Measurements from ENCODE around the gene XRCC3.
"Not testable (repeated sequence)": the region's sequence is repeated elsewhere in the genome, so short reads cannot be mapped to it uniquely, and the experiment has no call there.

The XRCC3 gene

GRCh38 chr14:103663506-103663905 lies 51.7 kb downstream of the XRCC3 start:
- H3K36me3 ChIP-seq (ENCODE audit: insufficient read depth, low read length): peaks cover 54% of the 10 kb centered on the region
- H3K9me3 ChIP-seq (ENCODE audit: low read length): no peaks in the 10 kb centered on the region
- no peak overlapping the region for H3K4me3 ChIP-seq (ENCODE audit: low read depth in 1 of 2, low read length in 2 of 2)
- H3K27ac ChIP-seq (ENCODE audit: low read depth, low read length): no peak overlapping the region
- H3K27me3 ChIP-seq (ENCODE audit: control insufficient read depth in 1 of 2, insufficient read depth in 2 of 2, low read length in 2 of 2): no peaks in the 10 kb centered on the region
- no peaks in the 10 kb centered on the region for H3K4me1 ChIP-seq (ENCODE audit: insufficient read depth, low read length)
- H3K9ac ChIP-seq (ENCODE audit: low read length): no peak overlapping the region

- Histone ChIP-seq H3K36me3 (ENCODE audit: insufficient read depth, low read length) (peaks cover 53% of the 10 kb centered on the region), H3K27ac (ENCODE audit: low read depth, low read length) (no peak overlapping the region), H3K4me3 (ENCODE audit: low read depth in 1 of 2, low read length in 2 of 2) (no peak overlapping the region)
Observed at GRCh38 chr14:103662591-103662990, 52.7 kb downstream of the XRCC3 start.

GRCh38 chr14:103662029-103662428 lies 53.2 kb downstream of the XRCC3 start:
- Histone ChIP-seq H3K9me3 (ENCODE audit: low read length) (no peaks in the 10 kb centered on the region), H3K27me3 (ENCODE audit: control insufficient read depth in 1 of 2, insufficient read depth in 2 of 2, low read length in 2 of 2) (no peaks in the 10 kb centered on the region), H3K9ac (ENCODE audit: low read length) (no peak overlapping the region), H3K4me3 (ENCODE audit: low read depth in 1 of 2, low read length in 2 of 2) (no peak overlapping the region), H3K4me1 (ENCODE audit: insufficient read depth, low read length) (peaks cover 10% of the 10 kb centered on the region), H3K36me3 (ENCODE audit: insufficient read depth, low read length) (peaks cover 56% of the 10 kb centered on the region), H3K27ac (ENCODE audit: low read depth, low read length) (no peak overlapping the region)

More at GRCh38 chr14:103662591-103662990, 52.7 kb downstream of the XRCC3 start:
- Histone ChIP-seq H3K4me1 (ENCODE audit: insufficient read depth, low read length) (peaks cover 4% of the 10 kb centered on the region), H3K9ac (ENCODE audit: low read length) (no peak overlapping the region), H3K27me3 (ENCODE audit: control insufficient read depth in 1 of 2, insufficient read depth in 2 of 2, low read length in 2 of 2) (no peaks in the 10 kb centered on the region), H3K9me3 (ENCODE audit: low read length) (no peaks in the 10 kb centered on the region)

- H3K4me3 ChIP-seq (ENCODE audit: low read depth in 1 of 2, low read length in 2 of 2): no peak overlapping the region
- no peak overlapping the region for H3K9ac ChIP-seq (ENCODE audit: low read length)
- H3K4me1 ChIP-seq (ENCODE audit: insufficient read depth, low read length): peaks cover 27% of the 10 kb centered on the region
- H3K27ac ChIP-seq (ENCODE audit: low read depth, low read length): no peak overlapping the region
- no peaks in the 10 kb centered on the region for H3K9me3 ChIP-seq (ENCODE audit: low read length)
- no peaks in the 10 kb centered on the region for H3K27me3 ChIP-seq (ENCODE audit: control insufficient read depth in 1 of 2, insufficient read depth in 2 of 2, low read length in 2 of 2)
- peaks cover 71% of the 10 kb centered on the region for H3K36me3 ChIP-seq (ENCODE audit: insufficient read depth, low read length)
Observed at GRCh38 chr14:103659631-103660030, 55.6 kb downstream of the XRCC3 start.

- Histone ChIP-seq H3K27ac (ENCODE audit: low read depth, low read length) (no peak overlapping the region), H3K36me3 (ENCODE audit: insufficient read depth, low read length) (peaks cover 58% of the 10 kb centered on the region), H3K4me1 (ENCODE audit: insufficient read depth, low read length) (peaks cover 45% of the 10 kb centered on the region)
Observed at GRCh38 chr14:103657471-103657870, 57.8 kb downstream of the XRCC3 start.

GRCh38 chr14:103656756-103657133 lies 58.5 kb downstream of the XRCC3 start:
- Histone ChIP-seq H3K9me3 (ENCODE audit: low read length) (no peaks in the 10 kb centered on the region), H3K9ac (ENCODE audit: low read length) (no peak overlapping the region), H3K27me3 (ENCODE audit: control insufficient read depth in 1 of 2, insufficient read depth in 2 of 2, low read length in 2 of 2) (no peaks in the 10 kb centered on the region), H3K4me3 (ENCODE audit: low read depth in 1 of 2, low read length in 2 of 2) (no peak overlapping the region), H3K4me1 (ENCODE audit: insufficient read depth, low read length) (peaks cover 50% of the 10 kb centered on the region), H3K27ac (ENCODE audit: low read depth, low read length) (no peak overlapping the region), H3K36me3 (ENCODE audit: insufficient read depth, low read length) (peaks cover 51% of the 10 kb centered on the region)

More at GRCh38 chr14:103657471-103657870, 57.8 kb downstream of the XRCC3 start:
- H3K27me3 ChIP-seq (ENCODE audit: control insufficient read depth in 1 of 2, insufficient read depth in 2 of 2, low read length in 2 of 2): no peaks in the 10 kb centered on the region
- no peak overlapping the region for H3K4me3 ChIP-seq (ENCODE audit: low read depth in 1 of 2, low read length in 2 of 2)
- H3K9me3 ChIP-seq (ENCODE audit: low read length): no peaks in the 10 kb centered on the region
- H3K9ac ChIP-seq (ENCODE audit: low read length): no peak overlapping the region

GRCh38 chr14:103656031-103656755 lies 59.1 kb downstream of the XRCC3 start:
- Histone ChIP-seq H3K27me3 (ENCODE audit: control insufficient read depth in 1 of 2, insufficient read depth in 2 of 2, low read length in 2 of 2) (no peaks in the 10 kb centered on the region), H3K9ac (ENCODE audit: low read length) (no peak overlapping the region), H3K27ac (ENCODE audit: low read depth, low read length) (no peak overlapping the region), H3K4me1 (ENCODE audit: insufficient read depth, low read length) (peaks cover 53% of the 10 kb centered on the region), H3K9me3 (ENCODE audit: low read length) (no peaks in the 10 kb centered on the region), H3K36me3 (ENCODE audit: insufficient read depth, low read length) (peaks cover 48% of the 10 kb centered on the region), H3K4me3 (ENCODE audit: low read depth in 1 of 2, low read length in 2 of 2) (no peak overlapping the region)

- Histone ChIP-seq H3K9me3 (ENCODE audit: low read length) (no peaks in the 10 kb centered on the region), H3K4me3 (ENCODE audit: low read depth in 1 of 2, low read length in 2 of 2) (no peak overlapping the region), H3K4me1 (ENCODE audit: insufficient read depth, low read length) (peaks cover 53% of the 10 kb centered on the region), H3K36me3 (ENCODE audit: insufficient read depth, low read length) (peaks cover 42% of the 10 kb centered on the region), H3K27me3 (ENCODE audit: control insufficient read depth in 1 of 2, insufficient read depth in 2 of 2, low read length in 2 of 2) (no peaks in the 10 kb centered on the region), H3K27ac (ENCODE audit: low read depth, low read length) (no peak overlapping the region), H3K9ac (ENCODE audit: low read length) (no peak overlapping the region)
Observed at GRCh38 chr14:103654619-103655018, 60.6 kb downstream of the XRCC3 start.

- Histone ChIP-seq H3K27ac (ENCODE audit: low read depth, low read length) (no peak overlapping the region), H3K9ac (ENCODE audit: low read length) (no peak overlapping the region), H3K36me3 (ENCODE audit: insufficient read depth, low read length) (peaks cover 37% of the 10 kb centered on the region), H3K9me3 (ENCODE audit: low read length) (no peaks in the 10 kb centered on the region), H3K27me3 (ENCODE audit: control insufficient read depth in 1 of 2, insufficient read depth in 2 of 2, low read length in 2 of 2) (no peaks in the 10 kb centered on the region), H3K4me1 (ENCODE audit: insufficient read depth, low read length) (peaks cover 53% of the 10 kb centered on the region), H3K4me3 (ENCODE audit: low read depth in 1 of 2, low read length in 2 of 2) (no peak overlapping the region)
Observed at GRCh38 chr14:103653805-103654204, 61.4 kb downstream of the XRCC3 start.

GRCh38 chr14:103653336-103653735 lies 61.9 kb downstream of the XRCC3 start:
- Histone ChIP-seq H3K4me1 (ENCODE audit: insufficient read depth, low read length) (peaks cover 53% of the 10 kb centered on the region), H3K36me3 (ENCODE audit: insufficient read depth, low read length) (peaks cover 37% of the 10 kb centered on the region)
- not testable (repeated sequence) for H3K4me3 ChIP-seq (ENCODE audit: low read depth in 1 of 2, low read length in 2 of 2); H3K9ac ChIP-seq (ENCODE audit: low read length); H3K27ac ChIP-seq (ENCODE audit: low read depth, low read length); H3K27me3 ChIP-seq (ENCODE audit: control insufficient read depth in 1 of 2, insufficient read depth in 2 of 2, low read length in 2 of 2); H3K9me3 ChIP-seq (ENCODE audit: low read length)

GRCh38 chr14:103652806-103653205 lies 62.4 kb downstream of the XRCC3 start:
- Histone ChIP-seq H3K9ac (ENCODE audit: low read length) (no peak overlapping the region), H3K4me1 (ENCODE audit: insufficient read depth, low read length) (peaks cover 51% of the 10 kb centered on the region), H3K27ac (ENCODE audit: low read depth, low read length) (no peak overlapping the region), H3K4me3 (ENCODE audit: low read depth in 1 of 2, low read length in 2 of 2) (no peak overlapping the region), H3K36me3 (ENCODE audit: insufficient read depth, low read length) (peaks cover 34% of the 10 kb centered on the region), H3K9me3 (ENCODE audit: low read length) (no peaks in the 10 kb centered on the region), H3K27me3 (ENCODE audit: control insufficient read depth in 1 of 2, insufficient read depth in 2 of 2, low read length in 2 of 2) (no peaks in the 10 kb centered on the region)

GRCh38 chr14:103651585-103651984 lies 63.7 kb downstream of the XRCC3 start:
- Histone ChIP-seq H3K9me3 (ENCODE audit: low read length) (no peaks in the 10 kb centered on the region), H3K27me3 (ENCODE audit: control insufficient read depth in 1 of 2, insufficient read depth in 2 of 2, low read length in 2 of 2) (no peaks in the 10 kb centered on the region), H3K36me3 (ENCODE audit: insufficient read depth, low read length) (peaks cover 23% of the 10 kb centered on the region), H3K4me1 (ENCODE audit: insufficient read depth, low read length) (peaks cover 39% of the 10 kb centered on the region), H3K27ac (ENCODE audit: low read depth, low read length) (no peak overlapping the region), H3K4me3 (ENCODE audit: low read depth in 1 of 2, low read length in 2 of 2) (no peak overlapping the region), H3K9ac (ENCODE audit: low read length) (no peak overlapping the region)
